ENCODE measurements around the gene ZFHX3.
"Not testable (repeated sequence)": the region's sequence is repeated elsewhere in the genome, so short reads cannot be mapped to it uniquely, and the experiment has no call there.

Gene ZFHX3

DNA sequence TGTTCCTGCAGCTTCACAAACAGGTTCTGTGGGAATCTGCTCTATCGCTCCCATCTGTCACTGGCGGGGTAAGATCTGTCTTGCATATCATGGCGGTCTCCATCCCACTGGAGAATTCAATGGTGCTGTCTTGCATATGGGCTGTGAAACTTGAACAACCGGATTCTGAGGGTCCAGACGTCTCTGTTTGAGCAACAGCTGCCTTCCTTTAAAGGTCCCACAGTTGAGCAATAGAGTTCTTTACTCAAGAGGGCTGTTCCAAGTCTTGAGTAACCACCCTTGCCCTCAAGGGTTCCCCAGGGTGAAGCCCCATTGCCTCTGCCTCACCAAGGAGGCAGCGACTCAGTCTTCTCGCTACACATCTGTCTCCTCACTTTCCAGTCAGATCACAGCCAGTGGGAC is 50.8 kb downstream of the ZFHX3 start:
- no peaks in the 10 kb centered on the region for H3K27me3 ChIP-seq (ENCODE audit: insufficient read depth, low read length)
- 0 out of 2 replicates have a peak, but pooled peaks cover 2% of the 10 kb centered on the region for H3K9me3 ChIP-seq (ENCODE audit: insufficient read depth, low read depth, low read length)
- no peak overlapping the region for H3K9ac ChIP-seq (ENCODE audit: low read depth, low read length)
- H3K27ac ChIP-seq (ENCODE audit: low read depth, low read length), result no peak overlapping the region
- H3K4me3 ChIP-seq (ENCODE audit: low read length), result no peak overlapping the region
- H3K36me3 ChIP-seq (ENCODE audit: insufficient read depth, low read length), result no peaks in the 10 kb centered on the region
- WGBS, result 96% methylated on average over 7 of the region's 7 CpGs
- H3K4me1 ChIP-seq (ENCODE audit: insufficient read depth, low read length), result peaks cover 6% of the 10 kb centered on the region; the same call in 1 of the 2 replicates

DNA sequence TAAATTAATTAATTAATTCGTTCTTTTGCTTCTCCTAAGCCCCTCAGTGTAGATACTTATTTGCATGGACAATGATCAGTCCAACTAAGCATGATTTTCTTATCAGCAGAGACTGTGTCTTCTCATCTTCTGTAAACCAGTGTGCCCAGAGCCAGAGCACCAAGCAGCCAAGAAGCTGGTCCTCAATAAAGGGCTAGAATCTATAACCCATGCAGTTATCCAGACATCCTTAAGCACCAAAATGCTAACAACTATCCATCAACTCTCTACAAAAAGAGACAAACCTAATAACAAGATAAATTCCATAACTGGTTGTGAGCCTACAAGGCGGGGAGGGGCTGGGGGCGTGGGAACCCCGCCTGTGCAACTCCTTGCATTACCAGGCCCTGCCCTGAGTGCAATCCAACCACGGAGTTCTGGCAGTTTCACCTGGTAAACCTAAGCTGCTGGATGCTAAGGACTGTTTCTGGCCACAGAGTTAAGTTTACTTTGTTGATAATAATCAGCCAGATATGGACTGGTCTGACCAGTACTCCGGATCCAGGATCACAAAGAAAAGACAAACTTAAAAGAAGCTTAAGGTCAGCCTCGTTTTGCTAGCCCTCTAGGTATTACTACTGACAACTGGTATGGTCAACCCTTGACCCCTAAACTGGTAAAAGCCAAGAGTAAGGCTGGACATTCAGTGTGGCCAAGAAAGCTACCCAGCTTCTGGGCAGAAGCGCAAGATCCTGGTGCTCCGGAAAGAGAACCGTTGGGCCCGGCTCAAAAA is 51.5 kb downstream of the ZFHX3 start:
- Histone ChIP-seq H3K9ac (ENCODE audit: low read depth, low read length) (no peak overlapping the region), H3K27me3 (ENCODE audit: insufficient read depth, low read length) (no peaks in the 10 kb centered on the region), H3K9me3 (ENCODE audit: insufficient read depth, low read depth, low read length) (0 out of 2 replicates have a peak, but pooled peaks cover 2% of the 10 kb centered on the region), H3K36me3 (ENCODE audit: insufficient read depth, low read length) (no peaks in the 10 kb centered on the region), H3K27ac (ENCODE audit: low read depth, low read length) (no peak overlapping the region), H3K4me1 (ENCODE audit: insufficient read depth, low read length) (peaks cover 12% of the 10 kb centered on the region; the same call in 1 of the 2 replicates), H3K4me3 (ENCODE audit: low read length) (no peak overlapping the region)
- 94% methylated on average over 11 of the region's 11 CpGs for WGBS

DNA sequence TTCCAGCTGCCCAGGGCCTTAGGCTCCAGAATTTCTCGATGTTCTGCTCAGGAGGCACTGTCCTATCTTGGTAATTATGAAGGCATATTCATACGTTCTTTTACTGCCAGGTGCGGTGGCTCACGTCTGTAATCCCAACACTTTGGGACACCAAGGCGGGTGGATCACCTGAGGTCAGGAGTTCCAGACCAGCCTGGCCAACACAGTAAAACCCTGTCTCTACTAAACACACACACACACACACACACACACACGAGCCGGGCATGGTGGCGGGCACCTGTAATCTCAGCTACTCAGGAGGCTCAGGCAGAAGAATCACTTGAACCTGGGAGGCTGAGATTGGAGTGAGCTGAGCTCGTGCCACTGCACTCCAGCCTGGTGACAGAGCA is 52.1 kb downstream of the ZFHX3 start:
- not testable (repeated sequence) for H3K36me3 ChIP-seq (ENCODE audit: insufficient read depth, low read length); H3K9ac ChIP-seq (ENCODE audit: low read depth, low read length); H3K4me3 ChIP-seq (ENCODE audit: low read length); H3K27me3 ChIP-seq (ENCODE audit: insufficient read depth, low read length); H3K9me3 ChIP-seq (ENCODE audit: insufficient read depth, low read depth, low read length); H3K27ac ChIP-seq (ENCODE audit: low read depth, low read length)
- WGBS, result 83% methylated on average over 9 of the region's 9 CpGs
- peaks cover 12% of the 10 kb centered on the region; the same call in 1 of the 2 replicates for H3K4me1 ChIP-seq (ENCODE audit: insufficient read depth, low read length)

DNA sequence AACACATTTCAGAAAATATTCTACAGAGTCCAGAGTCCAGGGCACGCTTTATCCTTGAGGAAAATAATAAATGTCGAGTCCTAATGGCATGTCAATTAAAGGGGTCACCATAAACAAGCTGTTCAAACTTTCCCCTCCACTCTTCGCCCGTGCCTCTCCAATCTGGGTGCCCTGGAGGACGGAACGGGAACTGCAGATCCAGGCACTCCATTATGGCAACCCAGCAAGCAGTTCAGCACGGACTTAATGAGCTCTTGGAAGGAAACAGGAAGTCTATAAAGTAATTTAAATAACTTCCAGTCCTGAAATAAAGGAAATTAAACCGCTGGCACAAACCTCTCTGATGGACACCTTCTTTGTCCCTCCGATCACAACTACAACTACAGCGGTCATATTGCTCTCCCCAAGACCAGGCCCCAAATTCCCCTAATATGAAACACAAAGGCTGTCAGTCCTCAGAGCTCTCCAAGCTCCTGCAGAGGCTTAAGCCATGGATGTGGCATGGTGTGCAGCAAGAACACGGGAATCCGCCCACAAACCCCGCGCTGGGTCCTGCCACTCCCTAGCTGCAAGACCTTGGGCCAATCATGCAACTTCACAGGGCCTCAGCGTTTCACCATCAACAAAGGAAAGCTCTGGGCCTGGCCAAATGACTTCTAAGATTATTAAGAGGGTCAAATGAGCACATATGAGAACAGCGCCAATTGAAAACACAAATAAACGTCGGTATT is 52.6 kb downstream of the ZFHX3 start:
- no peaks in the 10 kb centered on the region for H3K36me3 ChIP-seq (ENCODE audit: insufficient read depth, low read length)
- H3K9me3 ChIP-seq (ENCODE audit: insufficient read depth, low read depth, low read length), result no peaks in the 10 kb centered on the region
- H3K4me1 ChIP-seq (ENCODE audit: insufficient read depth, low read length), result peaks cover 14% of the 10 kb centered on the region; the same call in 1 of the 2 replicates
- WGBS, result 78% methylated on average over 17 of the region's 18 CpGs
- no peak overlapping the region for H3K4me3 ChIP-seq (ENCODE audit: low read length)
- H3K27me3 ChIP-seq (ENCODE audit: insufficient read depth, low read length), result no peaks in the 10 kb centered on the region
- H3K9ac ChIP-seq (ENCODE audit: low read depth, low read length), result no peak overlapping the region
- no peak overlapping the region for H3K27ac ChIP-seq (ENCODE audit: low read depth, low read length)

DNA sequence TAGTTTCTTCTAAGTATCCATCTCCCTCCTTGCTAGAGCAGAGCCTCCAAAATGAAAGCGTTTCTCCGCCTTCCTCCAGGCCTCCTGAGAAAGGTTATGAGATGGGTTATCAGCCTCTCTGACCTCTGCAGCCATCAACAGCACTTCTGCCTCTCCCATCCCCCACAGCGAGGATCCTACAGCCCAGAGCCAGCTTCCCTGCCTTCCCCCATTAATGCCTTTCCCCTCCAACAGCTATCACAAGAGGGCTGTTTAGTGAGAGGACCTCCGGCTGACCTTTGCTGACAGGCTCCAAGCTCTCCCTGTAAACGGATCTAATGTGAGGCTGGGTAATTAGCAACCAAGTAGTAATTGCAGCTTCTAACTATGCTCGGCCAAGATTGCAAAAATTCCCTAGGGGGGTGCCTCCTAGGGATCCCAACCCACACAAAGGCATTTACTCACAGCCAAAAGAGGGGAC is 55.8 kb downstream of the ZFHX3 start:
- WGBS, result 17% methylated on average over 4 of the region's 6 CpGs

DNA sequence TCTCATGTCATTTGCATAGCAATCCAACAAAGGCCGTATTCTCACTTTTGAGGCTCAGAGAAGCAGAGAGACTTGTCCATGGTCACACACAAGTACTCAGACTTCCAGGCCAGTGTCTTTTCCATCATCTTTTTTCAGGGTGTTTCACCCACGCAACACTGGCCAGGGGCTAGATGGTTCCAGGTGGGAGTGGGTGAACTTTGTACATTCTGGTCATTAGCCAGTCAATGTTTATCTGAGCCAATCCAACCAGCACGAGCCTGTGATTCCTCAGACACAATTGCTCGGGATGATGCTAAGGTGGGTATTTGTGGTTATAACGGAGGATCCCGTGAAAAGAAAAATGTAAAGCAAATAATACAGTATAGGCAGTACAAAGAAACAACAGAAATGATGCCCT is 56.3 kb downstream of the ZFHX3 start:
- no peaks in the 10 kb centered on the region for H3K27me3 ChIP-seq (ENCODE audit: insufficient read depth, low read length)
- peaks cover 24% of the 10 kb centered on the region; the same call in 1 of the 2 replicates for H3K4me1 ChIP-seq (ENCODE audit: insufficient read depth, low read length)
- H3K36me3 ChIP-seq (ENCODE audit: insufficient read depth, low read length), result no peaks in the 10 kb centered on the region
- no peak overlapping the region for H3K4me3 ChIP-seq (ENCODE audit: low read length)
- H3K9me3 ChIP-seq (ENCODE audit: insufficient read depth, low read depth, low read length), result no peaks in the 10 kb centered on the region
- no peak overlapping the region for H3K27ac ChIP-seq (ENCODE audit: low read depth, low read length)
- WGBS, result 93% methylated on average over 6 of the region's 6 CpGs
- H3K9ac ChIP-seq (ENCODE audit: low read depth, low read length), result no peak overlapping the region

More for the DNA sequence above, 55.8 kb downstream of the ZFHX3 start:
- Histone ChIP-seq H3K9ac (ENCODE audit: low read depth, low read length) (no peak overlapping the region), H3K27ac (ENCODE audit: low read depth, low read length) (no peak overlapping the region), H3K36me3 (ENCODE audit: insufficient read depth, low read length) (no peaks in the 10 kb centered on the region), H3K4me3 (ENCODE audit: low read length) (no peak overlapping the region), H3K27me3 (ENCODE audit: insufficient read depth, low read length) (no peaks in the 10 kb centered on the region), H3K4me1 (ENCODE audit: insufficient read depth, low read length) (peaks cover 24% of the 10 kb centered on the region; the same call in 1 of the 2 replicates), H3K9me3 (ENCODE audit: insufficient read depth, low read depth, low read length) (no peaks in the 10 kb centered on the region)

DNA sequence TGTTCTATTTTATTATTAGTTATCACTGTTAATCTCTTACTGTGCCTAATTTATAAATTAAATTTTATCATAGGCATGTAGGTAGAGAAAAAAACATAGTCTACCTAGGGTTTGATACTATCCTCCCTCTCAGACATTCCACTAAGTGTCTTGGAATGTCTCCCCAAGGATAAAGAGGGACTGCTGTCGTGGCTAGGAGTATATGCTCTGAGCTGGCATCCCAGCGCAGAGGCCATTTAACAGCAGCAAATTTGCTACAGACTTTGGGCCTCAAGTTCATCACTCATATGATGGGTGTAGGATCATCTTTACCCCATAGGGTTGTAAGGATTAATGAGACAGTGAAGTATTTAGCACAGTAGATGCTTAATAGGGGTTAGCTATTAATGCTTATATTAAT is 56.7 kb downstream of the ZFHX3 start:
- H3K9ac ChIP-seq (ENCODE audit: low read depth, low read length), result no peak overlapping the region
- peaks cover 24% of the 10 kb centered on the region; the same call in 1 of the 2 replicates for H3K4me1 ChIP-seq (ENCODE audit: insufficient read depth, low read length)
- H3K4me3 ChIP-seq (ENCODE audit: low read length), result no peak overlapping the region
- WGBS, result 91% methylated on average over 2 of the region's 2 CpGs
- H3K36me3 ChIP-seq (ENCODE audit: insufficient read depth, low read length), result no peaks in the 10 kb centered on the region
- no peak overlapping the region for H3K27ac ChIP-seq (ENCODE audit: low read depth, low read length)
- H3K27me3 ChIP-seq (ENCODE audit: insufficient read depth, low read length), result no peaks in the 10 kb centered on the region
- no peaks in the 10 kb centered on the region for H3K9me3 ChIP-seq (ENCODE audit: insufficient read depth, low read depth, low read length)

DNA sequence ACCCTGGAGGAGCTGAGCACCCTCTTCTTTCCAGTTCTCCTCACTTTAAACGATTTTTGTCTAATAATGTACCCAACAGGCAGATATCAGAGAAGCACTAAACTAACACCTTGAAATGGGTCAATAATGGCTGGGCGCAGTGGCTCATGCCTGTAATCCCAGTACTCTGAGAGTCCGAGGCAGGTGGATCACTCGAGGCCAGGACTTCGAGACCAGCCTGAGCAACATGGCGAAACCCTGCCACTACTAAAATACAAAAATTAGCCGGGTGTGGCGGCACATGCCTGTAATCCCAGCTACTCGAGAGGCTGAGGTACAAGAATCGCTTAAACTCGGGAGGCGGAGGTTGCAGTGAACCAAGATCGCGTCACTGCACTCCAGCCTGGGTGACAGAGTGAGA is 57.4 kb downstream of the ZFHX3 start:
- Histone ChIP-seq H3K36me3 (ENCODE audit: insufficient read depth, low read length) (no peaks in the 10 kb centered on the region), H3K9ac (ENCODE audit: low read depth, low read length) (no peak overlapping the region), H3K27ac (ENCODE audit: low read depth, low read length) (no peak overlapping the region), H3K9me3 (ENCODE audit: insufficient read depth, low read depth, low read length) (no peaks in the 10 kb centered on the region), H3K27me3 (ENCODE audit: insufficient read depth, low read length) (no peaks in the 10 kb centered on the region), H3K4me3 (ENCODE audit: low read length) (no peak overlapping the region), H3K4me1 (ENCODE audit: insufficient read depth, low read length) (peaks cover 26% of the 10 kb centered on the region; the same call in 1 of the 2 replicates)
- 92% methylated on average over 14 of the region's 14 CpGs for WGBS

DNA sequence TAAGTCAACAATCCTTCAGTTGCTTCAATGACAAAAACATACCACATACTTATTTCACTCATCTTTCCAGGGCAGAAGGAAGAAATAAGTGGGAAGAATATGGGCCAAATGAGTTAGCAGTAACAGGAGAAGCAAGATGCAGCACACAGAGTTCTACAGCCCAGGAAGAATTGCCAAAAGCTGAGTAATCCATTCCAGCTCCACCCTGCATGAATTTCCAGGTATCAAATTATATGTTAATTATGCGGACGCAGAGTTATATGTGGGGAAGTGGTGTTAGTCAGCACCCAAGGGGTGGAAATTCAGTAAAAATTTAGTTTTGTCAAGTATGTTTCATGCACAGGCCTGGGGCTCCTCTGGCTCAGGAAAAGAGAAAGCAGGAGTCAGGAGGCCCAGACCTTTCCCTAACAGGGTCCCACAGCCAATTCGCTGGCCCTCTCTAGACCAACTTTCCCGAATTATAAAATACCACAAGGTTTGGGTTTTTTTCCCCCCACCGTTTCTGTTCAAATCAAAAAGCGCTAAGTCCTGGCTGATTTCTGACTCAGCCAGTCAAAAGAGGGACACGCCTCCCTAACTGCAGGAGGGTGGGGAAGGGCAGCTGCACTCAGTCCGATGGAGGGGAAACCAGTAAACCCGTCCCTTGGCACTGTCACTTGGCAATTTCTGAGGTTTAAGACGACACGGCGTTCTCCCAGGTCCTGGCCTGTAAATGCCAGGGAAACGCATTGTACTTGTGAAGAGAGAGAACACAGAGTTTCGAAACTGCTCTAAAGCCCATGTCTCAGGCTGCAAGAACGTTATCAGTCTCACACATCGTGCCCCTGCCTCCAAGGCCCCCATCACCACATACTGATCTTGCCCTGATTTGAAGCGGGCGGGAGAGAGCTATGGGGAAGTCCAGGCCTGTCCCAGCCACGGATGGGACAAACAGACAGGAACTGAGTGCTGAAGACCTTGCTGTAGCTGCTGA is 58.1 kb downstream of the ZFHX3 start:
- Histone ChIP-seq H3K4me1 (ENCODE audit: insufficient read depth, low read length) (peaks cover 32% of the 10 kb centered on the region; the same call in 1 of the 2 replicates), H3K27ac (ENCODE audit: low read depth, low read length) (no peak overlapping the region; the same call in 1 of the 2 replicates)

DNA sequence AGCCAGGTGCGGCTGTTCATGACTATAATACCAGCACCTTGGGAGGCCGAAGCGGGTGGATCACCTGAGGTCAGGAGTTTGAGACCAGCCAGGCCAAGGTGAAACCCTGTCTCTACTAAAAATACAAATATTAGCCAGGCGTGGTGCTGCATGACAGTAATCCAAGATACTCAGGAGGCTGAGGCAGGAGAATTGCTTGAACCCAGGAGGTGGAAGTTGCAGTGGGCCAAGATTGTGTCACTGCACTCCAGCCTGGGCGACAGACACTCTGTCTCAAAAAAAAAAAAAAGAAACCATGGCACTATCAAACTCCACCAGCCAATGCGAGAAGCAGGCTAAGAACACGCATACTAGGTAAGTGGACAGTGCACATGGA is 58.7 kb downstream of the ZFHX3 start:
- not testable (repeated sequence) for H3K9me3 ChIP-seq (ENCODE audit: insufficient read depth, low read depth, low read length); H3K36me3 ChIP-seq (ENCODE audit: insufficient read depth, low read length); H3K27me3 ChIP-seq (ENCODE audit: insufficient read depth, low read length); H3K4me3 ChIP-seq (ENCODE audit: low read length); H3K27ac ChIP-seq (ENCODE audit: low read depth, low read length); H3K9ac ChIP-seq (ENCODE audit: low read depth, low read length)
- peaks cover 32% of the 10 kb centered on the region; the same call in 1 of the 2 replicates for H3K4me1 ChIP-seq (ENCODE audit: insufficient read depth, low read length)
- WGBS, result 92% methylated on average over 7 of the region's 7 CpGs

More for the DNA sequence above, 58.1 kb downstream of the ZFHX3 start:
- H3K36me3 ChIP-seq (ENCODE audit: insufficient read depth, low read length), result no peaks in the 10 kb centered on the region
- no peaks in the 10 kb centered on the region for H3K27me3 ChIP-seq (ENCODE audit: insufficient read depth, low read length)
- no peaks in the 10 kb centered on the region for H3K9me3 ChIP-seq (ENCODE audit: insufficient read depth, low read depth, low read length)
- WGBS, result 39% methylated on average over 19 of the region's 19 CpGs
- H3K4me3 ChIP-seq (ENCODE audit: low read length), result no peak overlapping the region; the same call in 1 of the 2 replicates
- no peak overlapping the region for H3K9ac ChIP-seq (ENCODE audit: low read depth, low read length)
